H1 (cell line): ENCODE measurements around the gene NFKBIZ. TPM values are rescaled to one million over a fixed set of nuclear protein-coding genes. Genes with fewer than 3 reads are reported as not detected.

Experiments used
- RFX5 ChIP-seq: IDR thresholded peaks from 2 replicates; pipeline ENCODE4 v1.6.1; 2011; ENCODE audit warnings: low read depth, low read length, improper control_type of control experiment, borderline replicate concordance
- polyA plus RNA-seq, 7 experiments: library from polyadenylated mRNA; depleted of rRNA in 3 of 7; stranded (reverse) in 5 of 7; unstranded in 2 of 7; fragments of >200 nt in 5 of 7; fragments of 200-250 nt in 2 of 7; gene quantifications; 1 replicate in 5 of 7; 2 replicates in 1 of 7; 4 replicates in 1 of 7; pipeline versions ENCODE4 v1.2.1 to v1.2.3, GENCODE V29; 2011 to 2013; ENCODE audit warnings: missing spikeins in 2 of 7, mixed read lengths in 2 of 7
- total RNA-seq: library from RNA; stranded (reverse); fragmentation: NEBNext Ultra II Directional; extraction: Animal tissue kit (Norgen Biotek cat#: 25700); gene quantifications from 2 replicates; pipeline ENCODE4 v1.2.1, GENCODE V29; 2021

NFKBIZ gene
- total and polyA plus RNA-seq, 2 of the 8 experiments (the other 6 are each of a cell fraction or from before 2014, with no cell fraction given) = 7.2 to 24.5 TPM

DNA sequence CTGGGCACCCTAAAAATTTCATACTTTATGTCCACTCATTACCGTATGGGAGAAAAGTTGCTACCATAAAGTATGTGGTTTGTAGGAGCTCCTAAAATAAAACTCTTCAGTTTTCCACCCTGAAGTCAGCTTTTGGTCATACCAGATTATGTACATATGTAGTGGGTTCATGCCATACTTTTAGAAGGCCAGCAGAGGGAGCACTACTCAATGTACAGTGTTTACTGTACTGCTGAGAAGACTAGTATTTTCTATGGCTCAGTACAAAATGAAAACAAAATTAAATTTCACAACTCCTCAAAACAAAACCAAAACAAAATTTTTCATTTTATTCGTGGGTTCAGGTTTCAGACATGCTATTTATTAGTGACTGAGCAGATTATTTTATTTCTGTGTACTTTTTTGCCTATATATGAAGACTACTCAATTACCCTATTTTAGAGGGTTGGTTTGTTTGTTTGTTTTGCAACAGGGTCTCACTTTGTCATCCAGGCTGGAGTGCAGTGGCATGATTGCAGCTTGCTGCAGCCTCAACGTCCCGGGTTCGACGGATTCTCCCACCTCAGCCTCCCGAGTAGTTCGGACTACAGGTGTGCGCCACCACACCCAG lies 46.0 kb upstream of the NFKBIZ start (continued):
- no peak for TF ChIP-seq RFX5
